ENCODE measurements around the gene TBCD. TPM values are rescaled to one million over a fixed set of nuclear protein-coding genes. Genes with fewer than 3 reads are reported as not detected.

TBCD gene
- polyA plus RNA-seq, 3 donors = 68.4 to 88.6 (median 83.1) TPM

DNA sequence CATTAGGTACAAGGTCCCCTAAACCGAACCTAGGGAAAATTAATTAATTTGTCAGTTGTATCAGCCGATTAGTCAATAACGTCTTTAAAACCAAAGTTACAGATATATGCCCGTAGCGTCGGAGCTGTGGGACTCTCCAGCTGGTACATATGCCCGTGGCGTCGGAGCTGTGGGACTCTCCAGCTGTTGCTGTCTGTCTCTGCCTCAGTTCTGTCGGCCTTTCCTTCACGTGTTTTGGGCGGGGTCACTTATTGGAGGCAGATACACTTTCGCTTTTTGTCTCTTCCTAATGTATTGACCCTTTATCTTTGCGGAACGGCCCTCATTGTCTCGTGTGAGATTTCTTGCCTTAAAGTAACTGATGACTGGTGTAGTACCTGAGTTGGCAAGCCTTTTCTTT is 150.0 kb downstream of the TBCD start:
- DNase-seq = no peak

DNA sequence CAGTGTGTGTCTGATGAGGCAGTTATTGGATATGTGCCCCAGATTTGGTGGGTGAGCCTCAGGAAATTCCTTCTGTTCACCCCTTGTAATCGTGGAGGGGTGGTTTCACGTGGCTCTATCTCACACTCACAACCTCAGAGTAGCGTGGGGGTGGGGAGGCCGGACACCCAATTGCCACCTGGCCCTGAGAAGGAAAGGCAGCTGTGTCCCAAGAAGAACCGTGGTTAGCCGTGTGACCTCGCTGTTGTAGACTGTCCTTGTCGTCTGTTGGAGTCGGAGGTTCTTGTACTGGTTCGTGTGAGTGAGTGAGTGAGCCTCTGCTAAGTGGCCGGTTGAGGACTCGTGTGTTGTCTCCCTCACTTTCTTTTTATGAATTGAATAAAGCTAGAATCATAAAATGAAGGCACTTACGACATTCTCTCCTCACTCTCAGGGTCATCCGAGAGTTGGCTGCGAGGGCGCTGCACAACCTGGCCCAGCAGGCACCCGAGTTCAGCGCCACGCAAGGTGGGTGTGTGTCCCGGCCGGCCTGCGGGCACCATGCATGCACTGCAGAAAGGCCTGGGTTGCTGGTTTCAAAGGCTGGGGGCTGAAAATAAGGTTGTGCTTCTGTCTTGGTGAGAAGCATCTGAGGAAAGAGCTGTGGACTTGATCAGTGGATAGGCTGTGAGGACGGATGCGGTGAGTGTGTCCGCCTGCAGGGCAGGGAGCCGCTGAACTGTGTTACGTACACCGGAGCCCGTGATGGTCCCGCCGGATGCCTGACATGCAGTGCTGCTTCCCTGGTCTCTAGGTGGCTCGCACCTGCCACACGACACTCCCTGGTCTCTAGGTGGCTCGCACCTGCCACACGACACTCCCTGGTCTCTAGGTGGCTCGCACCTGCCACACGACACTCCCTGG is 151.4 kb downstream of the TBCD start:
- no peak for DNase-seq

DNA sequence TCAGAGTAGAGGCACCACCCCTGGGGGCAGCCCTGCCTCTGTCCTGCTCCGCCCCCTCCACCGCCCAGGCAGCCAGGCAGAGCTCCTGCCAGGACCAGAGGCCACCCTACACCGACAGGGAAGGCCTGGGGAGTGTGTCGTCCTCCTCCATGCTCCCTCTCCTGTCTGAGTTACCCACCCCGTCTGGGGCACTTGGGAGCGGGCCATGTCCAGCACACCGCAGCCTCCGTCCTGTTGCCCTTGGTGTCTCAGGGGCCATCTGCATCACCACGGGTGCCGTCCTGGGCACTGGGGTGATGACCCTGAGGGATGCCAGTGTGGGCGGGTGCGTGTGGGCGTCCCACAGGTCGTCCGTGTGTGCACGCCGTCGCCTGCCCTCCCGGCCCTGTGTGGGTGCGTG is 153.3 kb downstream of the TBCD start:
- no peak for DNase-seq

DNA sequence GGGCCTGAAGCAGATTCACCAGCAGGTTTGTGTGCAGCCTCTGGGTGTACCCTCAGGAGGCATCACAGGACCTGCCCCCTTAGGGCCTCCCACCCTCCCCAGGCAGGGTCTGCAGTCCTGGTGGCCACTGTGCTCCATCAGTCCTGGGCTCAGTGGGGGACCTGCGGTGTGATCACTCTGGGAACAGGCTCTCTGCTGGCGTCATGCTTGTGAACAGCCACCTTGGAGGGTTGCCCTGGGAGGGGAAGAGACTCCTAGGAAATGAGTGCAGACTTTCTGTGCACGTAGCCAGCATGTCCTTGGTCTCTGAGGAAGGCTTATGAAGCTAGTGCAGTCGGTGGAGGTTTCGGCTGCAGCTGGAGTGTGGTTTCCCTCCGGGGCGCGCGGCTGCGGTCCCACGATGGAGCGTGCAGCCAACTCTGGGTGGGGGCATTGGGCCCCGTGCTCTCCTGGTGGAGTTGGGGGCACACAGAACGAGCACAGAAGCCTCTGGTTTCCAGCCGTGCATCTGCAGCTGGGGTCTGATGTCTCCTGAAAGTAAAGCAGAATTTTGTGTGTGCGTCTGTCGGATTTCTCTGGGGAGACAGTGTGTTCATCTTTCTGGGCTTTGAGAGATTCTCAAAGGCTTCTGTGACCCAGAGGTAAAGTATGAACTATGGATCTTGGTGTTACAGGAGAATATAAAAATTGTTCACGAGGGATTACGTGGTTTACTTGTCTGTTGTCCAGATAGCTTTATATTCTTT is 156.1 kb downstream of the TBCD start:
- no peak for DNase-seq

DNA sequence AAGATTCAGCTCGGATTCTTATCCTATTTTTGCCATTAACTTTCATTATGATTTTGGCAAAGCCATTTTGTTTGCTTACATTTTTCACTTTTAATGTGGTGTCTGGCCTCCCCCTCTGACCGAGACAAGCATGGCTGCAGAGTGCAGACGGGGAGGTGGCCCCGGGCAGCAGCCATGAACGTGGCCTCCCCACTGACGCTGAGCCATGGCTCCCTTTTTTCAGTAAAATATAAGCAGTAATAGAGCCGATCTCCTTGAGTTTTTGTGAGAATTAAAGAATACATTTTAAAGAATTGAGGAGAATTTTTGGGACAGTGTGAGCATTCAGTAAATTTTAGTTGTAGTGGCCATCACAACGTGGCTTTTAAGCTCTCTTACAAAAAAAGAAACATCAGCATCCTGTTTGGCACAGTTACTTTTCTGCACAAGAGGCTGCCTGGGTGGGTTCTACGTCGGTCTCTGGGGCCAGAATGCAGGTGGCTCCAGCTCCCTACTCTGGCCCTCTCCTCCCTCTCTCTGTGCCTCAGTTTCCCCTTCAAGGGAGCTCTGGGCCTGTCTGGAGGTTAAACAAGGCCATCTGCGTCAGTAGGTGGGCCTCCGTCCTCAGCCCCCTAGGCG is 156.8 kb downstream of the TBCD start:
- DNase-seq = no peak

DNA sequence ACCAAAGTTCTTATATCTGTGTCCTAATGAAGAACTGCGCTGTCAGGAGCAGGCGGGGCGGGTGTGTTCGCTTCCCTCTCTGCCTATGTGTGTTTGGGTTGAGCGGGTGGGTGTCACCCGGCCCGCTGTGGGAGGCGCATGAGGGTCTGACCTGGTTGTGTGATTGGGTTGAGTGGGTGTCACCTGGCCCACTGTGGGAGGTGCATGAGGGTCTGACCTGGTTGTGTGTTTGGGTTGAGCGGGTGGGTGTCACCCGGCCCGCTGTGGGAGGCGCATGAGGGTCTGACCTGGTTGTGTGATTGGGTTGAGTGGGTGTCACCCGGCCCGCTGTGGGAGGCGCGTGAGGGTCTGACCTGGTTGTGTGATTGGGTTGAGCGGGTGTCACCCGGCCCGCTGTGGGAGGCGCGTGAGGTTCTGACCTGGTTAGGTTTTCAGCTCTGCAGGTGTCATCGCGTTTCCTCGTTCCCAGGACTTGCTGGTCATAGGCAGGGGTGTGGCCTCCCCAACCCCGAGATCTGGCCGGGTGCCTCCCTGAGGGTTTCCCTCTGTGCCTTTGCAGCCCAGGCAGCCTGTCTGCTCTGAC is 157.5 kb downstream of the TBCD start:
- no peak for DNase-seq

DNA sequence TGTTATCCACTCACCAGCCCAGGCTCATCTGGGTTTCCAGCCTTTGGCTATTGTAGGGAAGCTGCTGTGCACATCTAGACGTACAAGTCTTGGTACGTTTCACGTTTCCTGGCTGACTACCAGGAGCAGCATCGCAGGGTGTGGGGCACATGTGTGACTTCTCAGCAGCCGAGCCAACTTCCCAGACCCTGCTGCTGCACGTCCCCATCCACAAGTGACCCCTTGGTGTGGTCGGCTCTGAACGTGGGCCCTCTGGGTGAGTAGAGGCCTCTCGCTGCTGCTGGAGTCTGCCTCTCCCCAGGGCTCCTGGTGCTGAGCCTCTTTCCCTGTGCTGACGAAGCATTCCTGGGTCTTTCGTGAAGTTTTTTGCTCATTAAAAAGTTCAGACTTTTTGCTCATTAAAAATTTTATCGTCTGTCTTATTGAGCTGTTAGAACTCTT is 158.2 kb downstream of the TBCD start:
- no peak for DNase-seq

DNA sequence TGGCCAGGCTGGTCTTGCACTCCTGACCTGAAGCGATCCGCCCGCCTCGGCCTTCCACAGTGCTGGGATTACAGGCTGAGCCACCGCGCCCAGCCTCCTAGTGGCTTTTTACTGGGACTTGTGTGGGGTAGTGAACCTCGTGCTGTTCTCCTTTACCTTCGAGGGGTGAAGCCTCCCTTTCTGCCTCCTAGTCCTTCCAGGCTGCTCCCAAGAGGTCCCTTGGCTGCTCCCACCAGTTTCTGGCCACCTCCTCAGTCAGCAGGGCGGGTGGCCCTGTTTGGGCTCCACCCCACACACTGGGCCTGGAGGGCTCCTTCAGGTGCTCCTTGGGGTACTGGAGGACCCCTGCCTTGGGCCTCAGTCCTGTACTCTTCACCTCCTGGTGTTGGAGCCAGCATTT is 158.9 kb downstream of the TBCD start:
- DNase-seq = no peak

DNA sequence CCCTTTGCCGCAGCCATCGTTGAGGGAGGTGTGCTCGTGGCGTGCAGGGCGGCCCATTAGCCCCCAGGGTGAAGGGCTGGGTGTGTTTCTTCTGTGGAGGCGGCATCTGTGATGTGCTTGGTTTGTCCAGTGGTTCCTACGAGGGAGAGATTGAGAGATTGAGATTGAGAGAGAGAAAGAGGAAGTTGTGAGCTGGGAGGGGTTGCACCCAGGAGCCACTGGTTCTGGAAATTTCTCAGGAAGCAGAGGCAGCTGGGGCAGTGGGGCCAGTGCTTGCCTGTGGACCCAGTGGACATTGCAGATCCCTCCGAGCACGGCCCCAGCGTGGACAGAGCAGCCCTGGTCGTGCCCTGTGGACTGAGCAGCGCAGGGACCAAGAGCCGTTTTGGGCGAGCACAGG is 160.0 kb downstream of the TBCD start:
- no peak for DNase-seq

DNA sequence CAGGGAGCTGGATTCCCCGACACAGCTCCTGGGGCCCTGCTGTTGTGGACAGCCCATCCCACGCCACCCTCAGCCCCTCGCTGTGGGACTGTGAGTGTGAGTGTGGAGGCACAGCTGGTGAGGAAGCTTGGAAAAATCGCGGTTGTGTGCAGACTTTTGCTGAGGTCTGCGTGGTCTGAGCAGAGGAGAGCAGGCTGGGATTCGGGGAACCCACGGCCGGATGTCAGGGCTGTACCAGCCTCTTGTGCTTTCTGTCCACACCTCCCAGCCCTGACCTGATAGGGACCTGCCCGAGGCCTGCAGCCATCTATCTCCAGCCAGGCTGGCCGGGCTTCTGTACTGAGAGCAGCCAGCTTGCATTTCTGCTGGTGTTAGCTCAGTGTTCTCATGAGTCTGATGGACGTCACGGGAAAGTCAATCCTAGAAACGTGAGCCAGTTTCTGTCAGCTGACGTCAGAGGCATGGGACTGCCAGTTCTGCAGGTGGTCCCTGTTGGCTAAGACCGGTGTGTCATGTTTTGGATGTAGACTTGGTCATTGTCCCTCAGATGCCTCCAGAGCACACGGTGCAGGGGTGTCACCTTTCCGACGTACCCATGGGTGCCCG is 160.7 kb downstream of the TBCD start:
- no peak for DNase-seq

DNA sequence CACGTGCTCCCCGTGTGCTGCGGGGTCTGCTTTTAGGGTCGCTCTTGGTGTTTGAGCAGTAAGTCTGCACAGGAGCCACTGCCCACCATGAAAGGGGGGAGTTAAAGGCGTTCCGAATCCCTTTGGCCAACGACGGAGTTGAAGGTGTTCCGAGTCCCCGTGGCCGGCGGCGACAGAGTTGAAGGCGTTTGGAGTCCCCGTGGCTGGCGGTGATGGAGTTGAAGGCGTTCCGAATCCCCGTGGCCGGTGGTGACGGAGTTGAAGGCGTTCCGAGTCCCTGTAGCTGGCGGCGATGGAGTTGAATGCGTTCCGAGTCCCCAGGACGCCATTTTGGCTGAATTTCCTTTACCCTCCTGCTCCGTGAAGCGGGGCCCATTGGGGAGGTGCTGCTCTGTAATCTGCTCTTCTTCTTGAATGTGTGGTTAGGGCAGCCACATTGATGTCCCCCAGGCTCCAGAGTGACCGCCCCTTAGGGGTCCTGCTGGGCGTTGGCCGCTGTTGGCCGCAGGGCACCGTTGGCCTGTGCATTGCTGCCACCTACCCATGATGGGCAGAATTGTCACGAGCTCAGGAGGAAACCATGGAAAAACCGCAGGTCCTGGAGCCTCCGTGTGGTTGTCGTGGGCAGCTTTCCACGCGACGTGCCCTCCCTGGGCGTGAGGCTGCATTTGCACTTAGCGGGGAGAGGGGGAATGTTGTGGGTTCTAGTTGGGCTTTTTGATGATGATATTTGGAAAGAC is 161.6 kb downstream of the TBCD start:
- no peak for DNase-seq

DNA sequence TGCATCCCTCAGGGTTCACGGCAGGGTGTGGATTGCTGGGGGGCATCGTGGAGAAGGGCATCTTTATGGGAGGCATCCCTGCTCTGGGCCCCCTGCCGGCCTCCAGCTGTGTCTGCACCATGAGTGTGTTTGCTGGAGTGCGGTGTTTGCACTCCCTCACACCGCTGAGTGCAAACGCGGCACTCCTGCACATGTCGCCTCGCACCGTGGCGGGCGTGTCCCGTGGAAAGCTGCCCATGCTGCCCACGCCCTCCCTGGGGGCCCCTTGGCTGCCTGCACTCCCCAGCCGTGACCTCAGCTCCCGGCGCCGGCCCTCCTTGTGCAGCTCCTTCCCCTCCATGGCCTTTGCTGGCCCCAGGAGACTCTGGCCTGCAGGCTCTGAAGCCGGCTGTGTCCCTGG is 162.5 kb downstream of the TBCD start:
- no peak for DNase-seq

DNA sequence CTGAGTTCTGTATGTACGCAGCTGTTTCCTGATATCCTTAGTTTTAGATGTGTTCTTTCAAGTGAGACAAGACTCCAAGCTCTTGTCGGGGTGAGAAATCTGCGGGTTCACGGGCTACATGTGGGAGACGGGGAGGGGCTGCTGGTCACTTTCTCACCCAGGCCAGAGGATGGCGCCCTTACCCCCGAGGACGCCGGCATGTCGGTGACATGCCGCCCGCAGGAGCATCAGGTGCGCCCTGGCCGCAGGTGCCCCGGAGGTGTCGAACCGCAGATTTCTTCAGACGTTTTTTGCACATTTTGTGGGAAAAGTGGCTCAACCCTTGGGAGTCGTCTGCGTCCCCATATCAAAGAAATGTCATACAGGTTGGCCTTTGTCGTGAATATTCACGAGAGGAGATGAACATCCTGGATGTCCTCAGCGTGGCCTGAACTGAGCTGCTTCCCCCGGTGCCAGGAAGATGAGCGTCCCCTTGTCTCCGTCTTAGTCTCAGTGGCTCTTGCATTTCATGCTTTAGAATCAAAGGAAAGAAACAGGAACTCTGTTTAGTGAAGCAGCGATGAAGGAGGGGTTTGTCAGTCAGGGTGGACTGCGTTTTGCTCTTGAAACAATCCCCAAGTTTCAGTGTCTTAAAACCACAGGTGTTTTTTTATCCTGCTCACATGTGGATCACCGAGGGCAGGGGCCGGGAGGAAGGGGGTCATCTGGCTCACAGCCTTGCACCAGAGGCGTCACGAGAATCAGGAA is 163.3 kb downstream of the TBCD start:
- DNase-seq = no peak

DNA sequence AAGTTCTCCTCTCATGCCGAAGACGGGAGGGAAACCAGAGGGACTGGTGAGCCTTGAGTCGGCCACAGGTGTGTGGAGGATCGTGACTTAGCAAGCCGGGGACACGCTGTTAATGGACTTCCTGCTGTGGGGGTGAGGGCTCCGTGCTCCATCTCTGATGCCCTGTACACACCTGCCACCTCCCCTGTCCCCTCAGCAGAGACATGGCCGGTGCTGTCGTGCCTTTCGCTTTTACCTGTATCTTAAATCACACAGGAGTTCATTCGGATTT is 163.8 kb downstream of the TBCD start:
- DNase-seq = no peak

DNA sequence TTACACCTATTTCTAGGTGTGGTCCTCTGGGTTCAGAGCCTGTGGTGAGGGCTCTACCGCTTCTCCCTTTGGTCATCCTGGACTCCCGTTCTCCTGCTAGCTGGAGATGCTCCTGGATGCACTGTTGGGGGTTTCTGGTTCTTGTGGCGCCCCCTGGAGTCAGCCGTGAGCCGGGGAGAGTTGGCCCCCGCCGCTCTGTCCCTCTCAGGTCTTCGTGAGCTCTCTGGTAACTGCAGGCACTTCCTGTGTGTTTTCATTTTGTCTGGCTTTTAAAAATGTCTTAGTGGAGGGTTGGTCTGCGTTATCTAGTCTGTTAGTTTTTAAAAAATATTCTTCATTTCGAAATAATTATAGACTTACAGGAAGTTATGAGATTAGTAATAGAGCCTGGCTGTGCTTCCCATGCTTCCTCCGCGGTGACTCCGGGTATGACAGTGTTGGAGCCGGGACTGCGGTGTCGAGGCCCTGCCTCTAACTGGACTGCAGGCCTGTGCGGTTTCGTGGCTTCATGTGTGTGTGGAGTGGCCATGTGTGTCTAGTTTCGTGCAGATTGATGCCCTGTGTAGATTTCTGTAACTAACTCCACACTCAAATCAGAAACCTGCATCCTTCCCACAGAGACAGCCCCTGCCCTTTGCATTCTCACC is 166.0 kb downstream of the TBCD start:
- no peak for DNase-seq

DNA sequence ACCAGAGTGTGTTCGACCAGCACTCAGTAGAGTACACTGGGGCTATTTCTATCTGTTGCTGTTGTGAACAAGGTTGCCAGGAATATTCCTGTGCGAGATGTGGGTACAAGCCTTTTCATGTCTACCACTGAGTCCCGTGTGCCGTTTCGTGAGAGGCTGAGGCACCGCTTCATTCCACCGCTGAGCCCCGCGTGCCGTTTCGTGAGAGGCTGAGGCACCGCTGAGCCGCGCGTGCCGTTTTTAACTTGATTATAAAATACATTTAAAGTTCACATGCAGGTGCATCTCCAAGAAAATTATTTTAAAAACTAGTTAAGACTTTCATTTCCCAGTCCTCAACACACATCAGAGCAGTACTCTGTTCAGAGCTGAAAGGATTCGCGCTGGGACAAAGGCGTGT is 166.6 kb downstream of the TBCD start:
- DNase-seq = no peak

DNA sequence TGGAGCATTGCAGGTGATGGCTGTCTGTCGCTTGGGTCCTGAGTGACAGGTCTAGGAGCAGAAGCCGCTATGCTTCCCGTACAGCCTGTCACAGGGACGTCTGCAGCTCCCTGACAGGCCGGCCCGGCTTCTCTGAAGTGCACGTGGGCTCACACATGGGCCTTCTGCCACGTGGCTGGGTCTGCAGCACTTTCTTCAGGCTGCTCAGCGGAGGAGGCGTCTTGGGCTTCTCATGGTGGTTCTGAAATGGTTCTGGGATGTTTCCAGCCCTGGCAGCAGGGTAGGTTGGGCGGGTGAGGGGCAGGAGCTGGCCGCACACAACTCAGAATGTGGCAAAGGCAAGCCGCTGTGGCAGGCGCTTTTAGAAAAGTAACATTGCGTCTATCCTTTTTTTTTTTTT is 168.3 kb downstream of the TBCD start:
- no peak for DNase-seq

DNA sequence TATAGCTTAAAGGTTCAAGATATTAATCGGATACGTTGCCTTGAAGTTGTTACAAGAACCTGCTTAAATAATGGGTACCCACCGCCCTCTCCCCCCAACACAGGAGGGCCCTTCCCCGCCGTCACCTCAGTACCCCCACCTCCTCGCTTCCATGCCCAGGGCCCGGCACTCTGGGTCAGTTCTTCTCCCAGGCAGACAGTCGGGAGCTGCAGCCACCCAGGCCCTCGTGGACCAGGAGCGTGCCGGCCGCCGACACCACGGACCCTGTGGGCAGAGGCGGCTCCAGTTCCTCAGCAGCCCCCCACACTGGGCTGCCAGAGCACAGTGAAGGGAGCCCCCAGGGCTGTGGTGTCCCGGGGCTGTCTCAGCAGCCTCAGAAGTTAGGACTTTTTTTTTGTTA is 168.8 kb downstream of the TBCD start:
- no peak for DNase-seq

DNA sequence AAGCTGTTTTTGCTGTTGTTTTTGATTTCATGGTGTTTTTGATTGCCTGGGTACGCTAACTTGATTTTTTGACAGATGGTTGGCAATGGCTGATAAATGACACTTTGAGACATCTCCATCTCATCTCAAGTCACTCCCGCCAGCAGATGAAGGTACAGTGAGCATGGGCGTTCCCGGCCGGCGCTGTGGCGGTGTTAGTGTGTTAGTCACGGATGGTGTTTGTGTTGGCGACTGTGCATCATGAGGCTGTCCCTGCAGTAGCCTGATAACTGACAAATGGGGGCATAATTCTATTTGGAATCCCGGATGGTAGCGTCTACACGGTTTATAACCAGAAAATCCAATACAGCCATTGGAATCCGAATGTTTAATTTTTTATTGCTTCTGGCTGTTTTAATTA is 169.6 kb downstream of the TBCD start:
- DNase-seq = no peak

DNA sequence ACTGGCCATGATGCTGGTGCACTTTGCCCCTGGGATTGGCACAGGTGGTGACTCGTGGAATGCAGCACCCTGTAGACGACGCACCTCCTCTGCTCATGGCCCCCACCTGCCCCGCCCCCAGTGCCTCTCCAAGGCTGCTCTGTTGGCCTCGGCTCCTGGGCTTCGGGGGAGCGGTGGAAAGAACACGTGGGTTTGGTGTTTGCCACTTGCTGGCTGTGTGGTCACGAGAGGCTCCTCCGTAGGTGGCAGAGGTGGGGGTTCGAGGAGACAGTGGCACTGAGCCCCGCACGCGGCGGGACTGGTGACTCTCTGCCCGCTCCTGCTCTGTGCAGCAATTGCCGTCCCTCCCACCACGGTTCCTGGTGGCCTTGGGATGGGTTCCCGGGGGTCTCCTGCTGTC is 170.8 kb downstream of the TBCD start:
- no peak for DNase-seq
